WERI-Rb-1 (cell line): ENCODE data around the gene PTPRN.

Experiments used
- DNase-seq: peaks from one replicate; pipeline ENCODE4 v3.0.0-alpha.2; 2020
- H3K27ac ChIP-seq: fragments of 250-450 bp; sonication (Bioruptor Pico); 2 replicates; pipeline ENCODE4 v1.5.1; 2020; ENCODE audit warnings: mild to moderate bottlenecking, moderate library complexity
- H3K27me3 ChIP-seq: fragments of 250-450 bp; sonication (Bioruptor Pico); 2 replicates; pipeline ENCODE4 v1.5.1; 2021; ENCODE audit warnings: mild to moderate bottlenecking, low read depth, moderate library complexity; ENCODE audit not compliant: insufficient read depth, severe bottlenecking
- H3K36me3 ChIP-seq: fragments of 250-450 bp; sonication (Bioruptor Pico); 2 replicates; pipeline ENCODE4 v1.5.1; 2020; ENCODE audit warnings: mild to moderate bottlenecking, moderate library complexity
- H3K4me3 ChIP-seq: 2 replicates; pipeline ENCODE4 v1.5.1; 2011; ENCODE audit warnings: low read depth, mild to moderate bottlenecking, control low read depth, low read length
- H3K9me3 ChIP-seq: fragments of 250-450 bp; sonication (Bioruptor Pico); 2 replicates; pipeline ENCODE4 v1.5.1; 2021; ENCODE audit warnings: mild to moderate bottlenecking, moderate library complexity; ENCODE audit not compliant: severe bottlenecking
- CTCF ChIP-seq: IDR thresholded peaks from 2 replicates; pipeline ENCODE4 v1.5.1; 2011; ENCODE audit warnings: low read depth, mild to moderate bottlenecking, control low read depth, inconsistent platforms, low read length

PTPRN gene

GRCh38 chr2:219273937-219274336 is 35.3 kb downstream of the PTPRN start:
- Histone ChIP-seq H3K36me3 (peaks cover 6% of the 10 kb centered on the region), H3K9me3 (no peaks in the 10 kb centered on the region), H3K27ac (peak overlapping the region; percentile 63), H3K4me3 (no peak overlapping the region), H3K27me3 (no peaks in the 10 kb centered on the region)
- TF ChIP-seq CTCF, result no peak
- DNase-seq, result no peak

GRCh38 chr2:219272995-219273394 is 36.2 kb downstream of the PTPRN start:
- no peaks in the 10 kb centered on the region for H3K9me3 ChIP-seq
- no peaks in the 10 kb centered on the region for H3K27me3 ChIP-seq
- DNase-seq, result peak; percentile 60
- TF ChIP-seq CTCF, result no peak
- peak overlapping the region; percentile 63 for H3K27ac ChIP-seq
- no peak overlapping the region for H3K4me3 ChIP-seq
- peaks cover 6% of the 10 kb centered on the region for H3K36me3 ChIP-seq

- DNase-seq, result no peak
- TF ChIP-seq CTCF, result no peak
- peak overlapping the region; percentile 63 for H3K27ac ChIP-seq
These were observed 36.8 kb downstream of the PTPRN start for GRCh38 chr2:219272356-219272755.

GRCh38 chr2:219271021-219271420 is 38.2 kb downstream of the PTPRN start:
- Histone ChIP-seq H3K4me3 (no peak overlapping the region), H3K27me3 (no peaks in the 10 kb centered on the region), H3K36me3 (peaks cover 6% of the 10 kb centered on the region), H3K9me3 (no peaks in the 10 kb centered on the region), H3K27ac (no peak overlapping the region)
- no peak for DNase-seq
- TF ChIP-seq CTCF, result no peak

More at GRCh38 chr2:219272356-219272755, 36.8 kb downstream of the PTPRN start:
- Histone ChIP-seq H3K9me3 (no peaks in the 10 kb centered on the region), H3K36me3 (peaks cover 6% of the 10 kb centered on the region), H3K4me3 (no peak overlapping the region), H3K27me3 (no peaks in the 10 kb centered on the region)

GRCh38 chr2:219270055-219270372 is 39.2 kb downstream of the PTPRN start:
- no peak for DNase-seq
- no peak for TF ChIP-seq CTCF
- H3K4me3 ChIP-seq, result no peak overlapping the region
- no peak overlapping the region for H3K27ac ChIP-seq
- peaks cover 6% of the 10 kb centered on the region for H3K36me3 ChIP-seq
- H3K9me3 ChIP-seq, result no peaks in the 10 kb centered on the region
- H3K27me3 ChIP-seq, result no peaks in the 10 kb centered on the region

GRCh38 chr2:219269362-219270054 is 39.7 kb downstream of the PTPRN start:
- no peaks in the 10 kb centered on the region for H3K27me3 ChIP-seq
- H3K9me3 ChIP-seq, result no peaks in the 10 kb centered on the region
- peaks cover 6% of the 10 kb centered on the region for H3K36me3 ChIP-seq
- no peak overlapping the region for H3K4me3 ChIP-seq
- no peak overlapping the region for H3K27ac ChIP-seq
- TF ChIP-seq CTCF, result no peak
- no peak for DNase-seq
